ENCODE results near the gene XPA. TPM values are rescaled to one million over a fixed set of nuclear protein-coding genes. Genes with fewer than 3 reads are reported as not detected.

The XPA gene
- total RNA-seq, 3 donors from 2014 or later: 10.8 to 24.0 (median 14.6) TPM

DNA sequence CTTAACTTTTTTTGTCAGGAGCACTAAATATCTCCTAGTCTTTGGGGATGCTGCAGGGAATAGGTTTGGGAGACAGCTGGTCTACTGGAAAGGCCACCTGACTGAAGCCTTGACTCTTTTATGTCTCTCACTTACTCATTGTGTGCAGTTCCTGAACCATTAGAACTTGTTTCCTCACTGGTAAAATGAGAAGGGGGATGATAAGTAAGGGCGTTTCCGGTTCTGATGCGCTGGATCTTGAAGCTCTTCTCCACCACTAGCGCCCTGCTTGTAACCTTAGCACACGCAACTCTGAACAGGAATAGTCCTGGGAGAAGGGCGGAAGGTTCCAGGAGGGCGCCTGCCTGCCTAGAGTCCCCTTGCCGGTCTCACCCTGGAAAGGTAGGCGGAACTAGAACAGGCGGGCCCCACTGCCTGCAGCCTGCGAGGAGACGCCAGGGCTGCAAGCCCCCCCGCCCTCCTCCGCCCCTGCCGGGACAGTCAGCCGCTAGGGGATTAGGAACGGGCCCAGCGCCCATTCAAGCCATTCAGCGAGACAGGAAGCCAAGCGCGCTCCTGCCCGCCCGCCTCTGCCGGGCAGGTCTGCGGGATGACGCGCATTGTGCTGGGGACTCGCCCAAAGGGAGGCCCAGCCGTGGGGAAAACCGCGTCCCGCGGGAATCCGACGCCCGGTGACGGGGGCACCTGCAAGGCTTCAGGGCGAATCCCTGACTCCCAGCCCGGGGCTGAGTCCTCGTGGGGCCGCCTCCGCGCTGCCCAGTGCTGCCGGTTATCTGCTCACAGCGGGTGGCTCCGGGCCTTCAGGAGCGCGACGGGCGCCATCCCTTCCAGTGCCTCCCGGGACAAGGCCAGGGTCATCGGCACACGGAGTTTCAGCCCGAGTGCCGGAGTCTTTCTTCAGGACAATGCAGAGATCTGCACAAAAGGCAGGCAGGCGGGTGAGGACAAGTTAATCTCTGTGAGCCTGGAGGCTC lies 44.0 kb upstream of the XPA start:
- Histone ChIP-seq H3K36me3 (ENCODE audit: low read depth) (no peaks in the 10 kb centered on the region), H3K4me3 (no peak overlapping the region), H3K9me3 (no peaks in the 10 kb centered on the region), H3K4me1 (ENCODE audit: low read depth) (peaks cover 8% of the 10 kb centered on the region)
- TF ChIP-seq, protein P1, sequence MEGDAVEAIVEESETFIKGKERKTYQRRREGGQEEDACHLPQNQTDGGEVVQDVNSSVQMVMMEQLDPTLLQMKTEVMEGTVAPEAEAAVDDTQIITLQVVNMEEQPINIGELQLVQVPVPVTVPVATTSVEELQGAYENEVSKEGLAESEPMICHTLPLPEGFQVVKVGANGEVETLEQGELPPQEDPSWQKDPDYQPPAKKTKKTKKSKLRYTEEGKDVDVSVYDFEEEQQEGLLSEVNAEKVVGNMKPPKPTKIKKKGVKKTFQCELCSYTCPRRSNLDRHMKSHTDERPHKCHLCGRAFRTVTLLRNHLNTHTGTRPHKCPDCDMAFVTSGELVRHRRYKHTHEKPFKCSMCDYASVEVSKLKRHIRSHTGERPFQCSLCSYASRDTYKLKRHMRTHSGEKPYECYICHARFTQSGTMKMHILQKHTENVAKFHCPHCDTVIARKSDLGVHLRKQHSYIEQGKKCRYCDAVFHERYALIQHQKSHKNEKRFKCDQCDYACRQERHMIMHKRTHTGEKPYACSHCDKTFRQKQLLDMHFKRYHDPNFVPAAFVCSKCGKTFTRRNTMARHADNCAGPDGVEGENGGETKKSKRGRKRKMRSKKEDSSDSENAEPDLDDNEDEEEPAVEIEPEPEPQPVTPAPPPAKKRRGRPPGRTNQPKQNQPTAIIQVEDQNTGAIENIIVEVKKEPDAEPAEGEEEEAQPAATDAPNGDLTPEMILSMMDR (IDR thresholded peaks at IDR 0.05): no peak
- DNase-seq (peak; percentile 38 to 61 (median 50)), ATAC-seq (peak; percentile 82)
- intact Hi-C loops (cut with DNase I, micrococcal nuclease): no loop called here

DNA sequence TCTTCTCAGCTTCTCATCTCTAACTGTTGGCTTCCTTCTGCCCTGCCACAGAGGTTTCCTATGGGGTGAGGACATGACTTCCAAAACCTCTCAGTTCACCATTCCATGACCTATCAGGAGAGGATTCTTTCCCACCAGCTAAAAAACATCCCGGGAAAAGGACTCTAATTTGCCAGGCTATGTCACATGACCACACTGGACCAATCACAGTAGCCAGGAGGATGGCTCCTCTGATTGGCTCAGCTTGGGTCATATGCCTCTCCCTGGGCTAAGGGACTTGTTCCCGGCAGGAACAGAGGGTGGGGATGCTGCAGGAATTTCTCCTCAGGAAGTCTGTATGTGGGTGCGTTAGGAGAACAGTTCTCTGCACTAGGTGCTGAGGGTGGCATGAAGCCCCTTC lies 40.3 kb upstream of the XPA start:
- DNase-seq (no peak), ATAC-seq (no peak)
- no peak overlapping the region for H3K4me3 ChIP-seq
- H3K9me3 ChIP-seq: no peaks in the 10 kb centered on the region
- TF ChIP-seq, protein P1 (IDR thresholded peaks at IDR 0.05): no peak
- intact Hi-C loops (cut with DNase I, micrococcal nuclease): no loop called here
- H3K36me3 ChIP-seq (ENCODE audit: low read depth): no peaks in the 10 kb centered on the region
- peaks cover 8% of the 10 kb centered on the region for H3K4me1 ChIP-seq (ENCODE audit: low read depth)

DNA sequence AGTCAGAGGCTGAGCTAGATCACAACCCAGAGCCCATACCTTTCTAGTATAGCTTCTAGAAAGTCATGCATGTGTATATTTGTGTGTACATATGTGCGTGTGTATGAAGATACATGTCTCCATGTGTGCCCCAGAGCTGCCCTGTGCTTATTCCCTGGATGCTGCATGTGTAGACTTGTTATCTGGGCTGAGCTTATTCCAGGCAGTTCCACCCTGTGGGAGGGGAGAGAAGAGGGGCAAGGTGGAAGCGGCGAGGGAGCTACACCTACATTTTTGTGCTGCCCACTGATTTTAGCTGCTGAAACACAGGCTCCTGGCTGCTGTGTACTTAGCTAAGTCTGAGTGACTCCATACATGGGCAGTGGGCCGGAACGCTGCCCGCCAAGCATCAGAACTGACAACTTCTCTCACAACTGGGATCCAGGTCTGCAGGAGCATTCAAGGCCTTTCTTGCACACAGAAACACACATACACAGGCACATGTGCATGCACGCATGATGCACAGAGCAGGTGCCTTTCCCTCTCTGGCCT lies 38.0 kb upstream of the XPA start:
- H3K9me3 ChIP-seq: no peaks in the 10 kb centered on the region
- H3K36me3 ChIP-seq (ENCODE audit: low read depth): no peaks in the 10 kb centered on the region
- intact Hi-C loops (cut with DNase I, micrococcal nuclease): no loop called here
- TF ChIP-seq, protein P1 (IDR thresholded peaks at IDR 0.05): no peak
- no peak for ATAC-seq
- DNase-seq: no peak
- no peak overlapping the region for H3K4me3 ChIP-seq
- no peaks in the 10 kb centered on the region for H3K4me1 ChIP-seq (ENCODE audit: low read depth)

DNA sequence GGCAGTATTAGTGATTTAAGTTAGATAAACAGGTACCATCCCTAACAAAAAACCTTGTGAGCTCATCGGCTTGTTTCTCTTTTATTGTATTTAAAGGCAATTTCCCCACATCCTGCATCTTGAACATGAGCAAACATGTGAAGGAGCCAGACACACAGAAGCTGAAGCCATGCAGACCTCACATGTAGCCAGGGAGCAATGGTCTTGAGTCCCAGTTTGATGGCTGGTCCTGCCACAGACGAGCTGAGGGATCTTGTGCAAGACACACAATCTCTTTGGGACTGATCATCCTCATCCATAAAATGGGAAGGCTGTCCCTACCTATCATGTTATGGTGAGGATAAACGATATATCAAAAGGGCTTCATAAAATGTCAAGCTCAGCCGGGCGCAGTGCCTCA lies 29.6 kb upstream of the XPA start:
- TF ChIP-seq, protein P1 (IDR thresholded peaks at IDR 0.05): no peak
- intact Hi-C loops (cut with DNase I, micrococcal nuclease): no loop called here
- Histone ChIP-seq H3K9me3 (no peaks in the 10 kb centered on the region), H3K4me1 (ENCODE audit: low read depth) (no peaks in the 10 kb centered on the region), H3K36me3 (ENCODE audit: low read depth) (no peaks in the 10 kb centered on the region), H3K4me3 (no peak overlapping the region)
- DNase-seq (no peak), ATAC-seq (no peak)

DNA sequence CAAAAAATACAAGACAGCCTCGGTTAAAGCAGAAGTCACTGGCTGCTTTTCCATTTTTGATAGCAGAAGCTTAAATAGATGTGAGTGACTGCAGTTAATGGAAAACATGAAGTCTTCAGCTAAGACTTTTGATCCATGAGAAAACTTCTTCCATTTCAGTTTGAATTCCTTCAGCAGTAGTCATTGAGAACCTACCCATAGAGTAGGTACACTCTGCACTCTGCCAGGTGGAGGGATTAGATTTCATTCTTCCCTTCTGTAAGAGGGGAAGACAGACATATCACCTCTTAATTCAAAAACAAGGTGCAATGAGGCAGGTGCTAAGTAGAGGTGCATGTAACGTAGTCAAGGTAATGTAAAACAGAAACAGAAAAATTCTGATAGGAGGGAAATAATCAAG lies 26.7 kb upstream of the XPA start:
- H3K9me3 ChIP-seq: no peaks in the 10 kb centered on the region
- TF ChIP-seq, protein P1 (IDR thresholded peaks at IDR 0.05): no peak
- intact Hi-C loops (cut with DNase I, micrococcal nuclease): no loop called here
- ATAC-seq (no peak), DNase-seq (no peak)
- no peaks in the 10 kb centered on the region for H3K4me1 ChIP-seq (ENCODE audit: low read depth)
- H3K4me3 ChIP-seq: no peak overlapping the region
- no peaks in the 10 kb centered on the region for H3K36me3 ChIP-seq (ENCODE audit: low read depth)

Measured in mucosa of descending colon (tissue), 3 donors.